HL-60 (cell line): ENCODE measurements around the gene PARVB.

ENCODE experiments used
- CTCF ChIP-seq: IDR thresholded peaks from one replicate; pipeline ENCODE4 v1.5.1; 2011; ENCODE audit warnings: low read length, control low read depth, inconsistent platforms; ENCODE audit not compliant: insufficient read depth
- GABPA ChIP-seq: IDR thresholded peaks from 2 replicates; pipeline ENCODE4 v1.6.1; 2012; ENCODE audit warnings: low read depth
- POLR2AphosphoS5 ChIP-seq: IDR thresholded peaks from 2 replicates; pipeline ENCODE4 v1.6.1; 2012; ENCODE audit warnings: low read depth
- REST ChIP-seq: IDR thresholded peaks from 2 replicates; pipeline ENCODE4 v1.6.1; 2012; ENCODE audit warnings: low read depth; ENCODE audit not compliant: insufficient replicate concordance
- SPI1 ChIP-seq: IDR thresholded peaks from 2 replicates; pipeline ENCODE4 v1.6.1; 2012; ENCODE audit warnings: low read depth, mild to moderate bottlenecking, borderline replicate concordance

- no peak for TF ChIP-seq GABPA
- TF ChIP-seq CTCF = no peak
- no peak for TF ChIP-seq POLR2AphosphoS5
- TF ChIP-seq REST = no peak
- no peak for TF ChIP-seq SPI1
Observed at GRCh38 chr22:44159221-44159620, 135.1 kb downstream of the PARVB start.
